Testis (tissue), 3 donors: ENCODE measurements around the gene PNPLA2. TPM values are rescaled to one million over a fixed set of nuclear protein-coding genes. Genes with fewer than 3 reads are reported as not detected.

Experiments
- DNase-seq: peaks from one replicate; pipeline ENCODE4 v3.0.0-alpha.2; 2019
- H3K27ac ChIP-seq, 2 donors: fragments of 200-600 bp; sonication (generic); one replicate each; pipeline ENCODE4 v1.5.1; 2019
- H3K27me3 ChIP-seq: fragments of 200-600 bp; sonication (generic); one replicate; pipeline ENCODE4 v1.5.1; 2019
- H3K36me3 ChIP-seq: fragments of 200-600 bp; sonication (generic); one replicate; pipeline ENCODE4 v1.5.1; 2017; ENCODE audit warnings: low read depth; ENCODE audit errors: missing control alignments
- H3K4me1 ChIP-seq: fragments of 200-600 bp; sonication (generic); one replicate; pipeline ENCODE4 v1.5.1; 2019
- H3K4me3 ChIP-seq, 2 donors: fragments of 200-600 bp; sonication (generic); one replicate each; pipeline ENCODE4 v1.5.1; 2017 to 2019
- H3K9me3 ChIP-seq: fragments of 200-600 bp; sonication (generic); one replicate; pipeline ENCODE4 v1.5.1; 2017
- POLR2A ChIP-seq: fragments of 450-650 bp; IDR thresholded peaks from one replicate; pipeline ENCODE4 v1.6.1; 2017; ENCODE audit warnings: antibody characterized with exemption, mild to moderate bottlenecking, moderate library complexity
- WGBS, 2 donors: methylation state at CpG; one replicate each; pipeline ENCODE4 v1.1.5; 2018; 5-methylcytosine and 5-hydroxymethylcytosine counted together
- intact Hi-C: fragments of 100-400 bp; cut with DNase I; formaldehyde crosslinking; loops from one replicate; pipeline ENCODE4 v1.15.1; 2023; ENCODE audit warnings: low total_unique reads
- polyA plus RNA-seq: library from polyadenylated mRNA; stranded (reverse); fragments of 350-450 nt; fragmentation: Illumina TruSeq; extraction: RNeasy Lipid Tissue Mini Kit (QIAGEN cat#74804); gene quantifications from one replicate; pipeline ENCODE4 v1.2.3, GENCODE V29; 2014; ENCODE audit warnings: low read depth, low replicate concordance; ENCODE audit not compliant: insufficient read depth
- total RNA-seq, 2 donors: library from RNA; depleted of rRNA; stranded (reverse); fragments of >200 nt; gene quantifications; one replicate each; pipeline ENCODE4 v1.2.3, GENCODE V29; 2016
- TF ChIP-seq, protein P1 (sequence below), 3 experiments: fragments of 450-650 bp in 2 of 3; fragments of 200-600 bp in 1 of 3; sonication (generic) in 1 of 3; IDR thresholded peaks; one replicate each; pipeline ENCODE4 v1.5.1; 2016 to 2019; ENCODE audit warnings: antibody characterized with exemption in 3 of 3, mild to moderate bottlenecking in 2 of 3, moderate library complexity in 1 of 3

Gene PNPLA2
- total and polyA plus RNA-seq, 3 donors from 2014 or later = 86.7 to 108 (median 96.7) TPM

DNA sequence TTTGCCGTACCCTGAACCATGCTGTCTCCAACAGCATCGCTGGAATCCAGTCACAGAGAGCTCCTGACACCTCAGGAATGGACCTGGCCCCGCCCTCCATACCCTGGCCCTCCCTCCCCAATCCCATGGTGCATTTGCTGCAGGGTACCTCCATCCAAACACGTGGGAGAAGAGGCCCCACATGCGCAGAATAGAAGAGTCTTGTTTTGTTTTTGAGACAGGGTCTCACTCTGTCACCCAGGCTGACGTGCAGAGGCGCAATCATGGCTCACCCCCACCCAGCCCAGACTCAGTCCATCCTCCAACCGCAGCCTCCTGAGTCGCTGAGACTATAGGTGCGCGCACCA, 2.3 kb upstream of the PNPLA2 start:
- DNase-seq = no peak
- H3K4me3 ChIP-seq = no peak overlapping the region
- no peak for TF ChIP-seq POLR2A
- H3K27me3 ChIP-seq = no peaks in the 10 kb centered on the region
- H3K36me3 ChIP-seq = no peaks in the 10 kb centered on the region
- peaks cover 18% of the 10 kb centered on the region for H3K4me1 ChIP-seq
- intact Hi-C loops = no loop called here
- 77 to 81% methylated on average over 11 of the region's 11 CpGs for WGBS, 2 donors
- no peak overlapping the region for H3K27ac ChIP-seq
- H3K9me3 ChIP-seq = no peaks in the 10 kb centered on the region

DNA sequence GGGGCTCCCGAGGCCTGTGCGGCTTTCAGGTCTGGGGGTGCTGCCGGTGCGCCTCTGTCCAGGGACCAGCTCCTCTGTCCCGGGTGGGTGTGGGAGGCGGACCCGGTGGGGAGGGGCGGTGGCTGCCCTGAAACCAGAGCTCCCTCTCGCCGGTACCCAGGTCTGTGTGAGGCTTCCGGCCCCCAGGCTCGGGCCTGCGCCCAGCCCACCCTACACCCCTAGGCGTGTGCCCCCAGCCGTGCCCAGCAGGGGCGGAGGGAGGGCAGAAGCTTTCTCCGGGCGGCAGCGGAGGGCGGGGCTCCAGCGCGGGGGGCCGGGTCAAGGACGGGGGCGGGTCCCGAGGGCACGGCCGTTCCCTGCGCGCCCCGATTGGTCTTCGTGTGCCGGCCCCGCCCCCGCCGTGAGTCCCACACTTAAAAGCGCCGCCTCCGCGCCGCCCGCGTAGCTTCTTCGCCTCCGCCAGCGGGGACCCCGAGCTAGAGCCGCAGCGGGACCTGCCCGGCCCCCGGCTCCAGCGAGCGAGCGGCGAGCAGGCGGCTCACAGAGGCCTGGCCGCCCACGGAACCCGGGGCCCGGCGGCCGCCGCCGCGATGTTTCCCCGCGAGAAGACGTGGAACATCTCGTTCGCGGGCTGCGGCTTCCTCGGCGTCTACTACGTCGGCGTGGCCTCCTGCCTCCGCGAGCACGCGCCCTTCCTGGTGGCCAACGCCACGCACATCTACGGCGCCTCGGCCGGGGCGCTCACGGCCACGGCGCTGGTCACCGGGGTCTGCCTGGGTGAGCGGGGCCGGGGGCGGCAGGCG, 616 bp downstream of the PNPLA2 start:
- Histone ChIP-seq H3K27me3 (no peaks in the 10 kb centered on the region), H3K27ac (peak overlapping the region; percentile 92 to 94), H3K9me3 (no peaks in the 10 kb centered on the region), H3K4me1 (peaks cover 24% of the 10 kb centered on the region), H3K4me3 (peak overlapping the region; percentile 97 to 98), H3K36me3 (no peaks in the 10 kb centered on the region)
- WGBS, 2 donors = 0% methylated on average over 86 of the region's 96 CpGs; no CpG with 5 or more reads in 1 of the 2 donors
- TF ChIP-seq, protein P1, sequence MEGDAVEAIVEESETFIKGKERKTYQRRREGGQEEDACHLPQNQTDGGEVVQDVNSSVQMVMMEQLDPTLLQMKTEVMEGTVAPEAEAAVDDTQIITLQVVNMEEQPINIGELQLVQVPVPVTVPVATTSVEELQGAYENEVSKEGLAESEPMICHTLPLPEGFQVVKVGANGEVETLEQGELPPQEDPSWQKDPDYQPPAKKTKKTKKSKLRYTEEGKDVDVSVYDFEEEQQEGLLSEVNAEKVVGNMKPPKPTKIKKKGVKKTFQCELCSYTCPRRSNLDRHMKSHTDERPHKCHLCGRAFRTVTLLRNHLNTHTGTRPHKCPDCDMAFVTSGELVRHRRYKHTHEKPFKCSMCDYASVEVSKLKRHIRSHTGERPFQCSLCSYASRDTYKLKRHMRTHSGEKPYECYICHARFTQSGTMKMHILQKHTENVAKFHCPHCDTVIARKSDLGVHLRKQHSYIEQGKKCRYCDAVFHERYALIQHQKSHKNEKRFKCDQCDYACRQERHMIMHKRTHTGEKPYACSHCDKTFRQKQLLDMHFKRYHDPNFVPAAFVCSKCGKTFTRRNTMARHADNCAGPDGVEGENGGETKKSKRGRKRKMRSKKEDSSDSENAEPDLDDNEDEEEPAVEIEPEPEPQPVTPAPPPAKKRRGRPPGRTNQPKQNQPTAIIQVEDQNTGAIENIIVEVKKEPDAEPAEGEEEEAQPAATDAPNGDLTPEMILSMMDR (IDR thresholded peaks at IDR 0.05) = peak in 1 of 3 experiments; percentile 20
- TF ChIP-seq POLR2A = no peak
- intact Hi-C loops = no loop called here
- DNase-seq = peak; percentile 96

DNA sequence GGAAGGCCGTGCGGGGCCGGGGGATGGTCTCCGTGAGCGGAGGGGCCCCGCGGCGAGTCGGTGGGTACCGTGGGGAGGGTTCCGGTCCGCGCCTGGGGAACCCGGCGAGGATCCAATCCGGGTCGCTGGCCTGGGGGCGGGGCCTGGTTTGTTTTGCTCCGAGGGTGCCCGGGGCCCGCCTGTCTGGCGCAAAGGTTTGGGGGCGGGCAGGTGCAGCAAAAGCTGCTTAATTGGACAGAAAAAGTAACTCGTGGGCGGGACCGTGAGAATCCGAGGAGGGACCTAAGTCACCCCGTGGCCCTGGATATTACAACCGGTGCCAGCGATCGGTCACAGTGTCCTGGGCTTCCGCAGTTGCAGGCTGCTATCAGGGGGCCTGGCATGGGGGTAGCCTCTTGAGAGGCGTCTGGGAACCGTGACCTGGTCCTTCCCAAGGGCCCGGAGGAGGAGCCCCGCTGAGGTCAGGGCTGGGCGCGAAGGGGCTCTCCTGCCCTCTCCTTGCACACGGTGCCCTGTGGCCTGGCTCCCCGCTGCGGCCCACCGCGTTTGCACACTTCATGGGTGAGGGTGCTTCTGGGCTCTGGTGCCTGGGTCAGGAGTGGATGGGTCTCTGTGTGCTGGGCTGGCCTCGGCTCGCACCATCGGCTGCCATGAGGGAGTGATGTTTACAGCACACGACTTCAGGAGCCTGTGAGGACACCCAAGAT, 1.4 kb downstream of the PNPLA2 start:
- Histone ChIP-seq H3K9me3 (no peaks in the 10 kb centered on the region), H3K27ac (peak overlapping the region; percentile 92 to 94), H3K4me1 (peaks cover 24% of the 10 kb centered on the region), H3K27me3 (no peaks in the 10 kb centered on the region), H3K36me3 (no peaks in the 10 kb centered on the region), H3K4me3 (peak overlapping the region; percentile 97 to 98)
- TF ChIP-seq, protein P1 (IDR thresholded peaks at IDR 0.05) = no peak
- TF ChIP-seq POLR2A = no peak
- intact Hi-C loops = no loop called here
- DNase-seq = peak; percentile 94
- 0 to 1% methylated on average over 1 to 47 of the region's 47 CpGs for WGBS, 2 donors

DNA sequence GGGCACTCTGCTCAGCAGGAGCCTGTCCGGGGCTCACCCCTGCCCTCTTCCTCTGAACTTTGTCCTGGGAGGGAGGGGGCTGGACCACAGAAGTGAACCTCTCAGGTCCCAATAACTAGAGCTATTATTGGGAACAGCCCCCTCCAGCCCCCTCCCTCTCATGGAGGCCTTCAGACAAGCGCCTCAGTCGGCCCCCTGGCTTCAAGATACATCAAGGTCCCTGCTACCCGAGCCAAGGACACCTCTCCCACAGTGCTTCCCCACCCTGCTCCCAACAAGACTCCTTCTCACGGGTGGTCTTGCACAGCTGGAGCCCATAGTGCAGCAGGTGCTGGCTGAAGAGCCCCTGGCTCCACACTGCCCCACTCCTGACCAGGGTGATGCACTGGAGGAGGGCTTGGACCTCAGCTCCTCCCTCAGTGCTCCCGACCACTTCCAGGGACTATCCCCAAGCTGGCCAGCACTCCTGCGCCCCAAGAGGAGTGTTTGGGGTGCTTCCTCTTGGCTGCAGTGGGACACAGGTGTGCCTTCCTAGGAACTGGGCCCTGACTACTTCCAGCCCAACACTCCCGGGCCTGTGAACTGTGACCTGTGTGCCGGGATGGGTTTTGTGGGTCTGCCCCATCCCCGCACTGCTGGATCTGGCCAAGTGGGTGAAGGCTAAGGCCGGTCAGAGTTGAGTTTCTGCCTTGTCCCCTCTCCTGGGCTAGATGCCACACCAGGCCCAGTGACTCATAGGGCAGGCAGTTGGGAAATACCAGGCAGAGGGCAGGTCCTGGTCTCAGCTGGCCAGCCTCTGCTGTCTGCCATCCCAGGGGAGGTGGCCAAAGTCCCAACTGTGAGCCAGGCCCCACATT, 2.2 kb downstream of the PNPLA2 start:
- H3K36me3 ChIP-seq = no peaks in the 10 kb centered on the region
- 44 to 49% methylated on average over 7 to 11 of the region's 11 CpGs for WGBS, 2 donors
- no peaks in the 10 kb centered on the region for H3K27me3 ChIP-seq
- H3K4me3 ChIP-seq = peak overlapping the region; percentile 97 to 98
- intact Hi-C loops = no loop called here
- DNase-seq = no peak
- no peak for TF ChIP-seq POLR2A
- no peaks in the 10 kb centered on the region for H3K9me3 ChIP-seq
- H3K27ac ChIP-seq = no peak overlapping the region
- peaks cover 24% of the 10 kb centered on the region for H3K4me1 ChIP-seq

DNA sequence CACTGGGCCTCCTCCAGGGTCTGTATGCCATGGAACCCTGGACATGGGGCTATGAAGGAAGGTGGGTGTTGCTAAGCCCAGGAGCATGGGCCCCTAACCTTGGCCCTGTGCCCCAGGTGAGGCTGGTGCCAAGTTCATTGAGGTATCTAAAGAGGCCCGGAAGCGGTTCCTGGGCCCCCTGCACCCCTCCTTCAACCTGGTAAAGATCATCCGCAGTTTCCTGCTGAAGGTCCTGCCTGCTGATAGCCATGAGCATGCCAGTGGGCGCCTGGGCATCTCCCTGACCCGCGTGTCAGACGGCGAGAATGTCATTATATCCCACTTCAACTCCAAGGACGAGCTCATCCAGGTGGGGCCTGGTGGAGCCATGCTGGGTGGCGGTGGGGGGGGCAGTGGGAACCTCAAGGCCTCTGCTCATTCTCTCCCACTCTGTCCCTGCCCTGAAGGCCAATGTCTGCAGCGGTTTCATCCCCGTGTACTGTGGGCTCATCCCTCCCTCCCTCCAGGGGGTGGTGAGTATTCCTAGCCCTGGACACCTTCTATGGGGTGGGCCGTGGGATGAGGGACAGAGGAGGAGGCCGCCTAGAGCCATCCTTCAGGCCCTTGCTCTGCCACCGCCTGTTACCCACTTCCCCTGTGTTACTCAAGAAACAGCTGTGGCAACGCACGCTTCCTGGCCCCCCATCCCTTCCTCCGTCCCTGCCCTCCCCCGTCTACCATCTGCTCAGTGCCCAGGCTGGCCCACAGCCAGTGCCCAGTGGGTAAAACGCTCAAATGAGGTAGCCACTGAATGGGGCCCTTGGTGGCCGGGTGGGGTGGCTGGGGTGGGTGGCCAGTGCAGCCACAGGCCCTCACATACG, 3.0 kb downstream of the PNPLA2 start:
- no peaks in the 10 kb centered on the region for H3K9me3 ChIP-seq
- peaks cover 24% of the 10 kb centered on the region for H3K4me1 ChIP-seq
- intact Hi-C loops = no loop called here
- no peaks in the 10 kb centered on the region for H3K36me3 ChIP-seq
- no peak overlapping the region for H3K27ac ChIP-seq
- H3K27me3 ChIP-seq = no peaks in the 10 kb centered on the region
- DNase-seq = no peak
- TF ChIP-seq, protein P1 (IDR thresholded peaks at IDR 0.05) = no peak
- TF ChIP-seq POLR2A = no peak
- 67 to 77% methylated on average over 13 to 22 of the region's 22 CpGs for WGBS, 2 donors
- H3K4me3 ChIP-seq = no peak overlapping the region
